GM19099 (cell line): ENCODE data around the gene PTPN1.

Experiments used
- POLR2A ChIP-seq: IDR thresholded peaks from 3 replicates; pipeline ENCODE4 v1.6.1; 2011; ENCODE audit warnings: low read depth; ENCODE audit not compliant: insufficient read length; ENCODE audit errors: extremely low read depth

PTPN1 gene

DNA sequence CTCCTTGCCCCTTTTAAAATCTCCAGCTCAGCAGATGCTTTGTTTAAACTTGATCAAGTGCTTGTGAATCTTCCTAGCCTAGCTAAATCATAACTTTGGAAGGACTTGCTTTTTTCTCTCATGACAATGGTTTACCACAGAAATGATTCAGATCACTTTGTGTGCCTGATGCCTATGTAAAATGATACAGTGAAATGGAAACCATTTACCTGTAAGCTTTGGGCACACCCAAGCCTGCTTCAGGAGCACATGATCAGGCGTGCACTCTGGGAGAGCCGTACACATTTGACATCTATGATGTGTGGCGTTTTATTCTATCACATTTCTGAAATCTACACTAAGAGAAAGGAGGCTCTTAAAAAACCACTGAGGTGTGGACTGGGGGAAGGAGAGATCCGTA lies 41.1 kb downstream of the PTPN1 start:
- no peak for TF ChIP-seq POLR2A

DNA sequence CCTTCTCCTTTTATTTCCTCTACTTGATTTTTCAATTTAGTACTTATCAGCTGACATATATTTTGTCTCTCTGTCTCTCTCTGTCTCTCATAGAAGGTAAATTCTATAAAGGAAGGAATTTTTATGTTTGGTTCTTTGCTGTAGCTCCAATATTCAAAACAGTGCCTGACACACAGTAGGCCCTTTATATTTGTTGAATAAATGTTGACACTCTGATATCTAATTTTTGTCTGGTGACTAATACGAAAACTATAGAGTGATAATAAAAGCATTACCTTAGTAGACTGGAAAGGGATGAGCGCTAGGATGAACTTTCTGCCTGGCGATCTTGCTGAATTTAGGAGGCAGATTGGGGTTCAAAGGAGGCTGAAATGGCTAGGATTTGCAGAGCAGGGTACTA lies 42.8 kb downstream of the PTPN1 start:
- TF ChIP-seq POLR2A: no peak

DNA sequence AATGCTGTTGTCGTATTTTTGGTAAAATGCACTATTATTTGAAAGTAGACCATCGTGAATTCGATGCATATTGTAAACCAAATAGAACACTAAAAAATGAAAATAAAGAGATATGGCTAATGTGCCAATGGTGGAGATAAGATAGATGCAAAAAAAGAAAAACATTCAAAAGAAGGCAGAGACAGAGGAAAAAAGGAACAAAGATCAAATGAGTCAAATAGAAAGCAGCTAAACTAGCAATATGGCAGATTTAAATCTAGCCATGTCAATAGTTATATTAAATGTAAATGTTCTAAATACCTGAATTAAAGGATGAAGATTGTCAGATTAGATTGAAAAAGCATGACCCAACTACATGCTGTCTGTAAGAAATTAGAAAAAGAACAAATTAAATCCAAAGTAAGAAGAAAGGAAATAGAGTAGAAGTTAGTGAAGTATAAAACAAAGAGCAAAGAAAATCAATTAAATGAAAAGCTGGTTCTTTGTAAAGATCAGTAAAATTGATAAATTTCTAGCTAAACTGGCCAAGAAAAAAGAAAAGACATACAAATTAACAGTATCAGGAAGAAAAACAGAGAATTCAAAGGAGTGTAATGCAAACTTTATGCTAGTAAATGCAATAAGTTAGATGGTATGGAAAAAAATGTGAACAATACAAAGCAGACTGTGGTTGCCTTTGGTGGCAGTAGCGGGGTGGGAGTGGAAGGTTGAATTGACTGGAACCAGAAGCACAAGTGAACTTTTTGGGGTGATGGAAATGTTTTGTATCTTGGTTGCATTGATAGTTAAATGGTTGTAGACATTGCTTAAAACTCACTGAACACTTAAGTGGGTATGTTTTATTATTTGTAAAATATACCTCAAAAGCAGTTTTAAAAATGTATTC lies 44.8 kb downstream of the PTPN1 start:
- no peak for TF ChIP-seq POLR2A

DNA sequence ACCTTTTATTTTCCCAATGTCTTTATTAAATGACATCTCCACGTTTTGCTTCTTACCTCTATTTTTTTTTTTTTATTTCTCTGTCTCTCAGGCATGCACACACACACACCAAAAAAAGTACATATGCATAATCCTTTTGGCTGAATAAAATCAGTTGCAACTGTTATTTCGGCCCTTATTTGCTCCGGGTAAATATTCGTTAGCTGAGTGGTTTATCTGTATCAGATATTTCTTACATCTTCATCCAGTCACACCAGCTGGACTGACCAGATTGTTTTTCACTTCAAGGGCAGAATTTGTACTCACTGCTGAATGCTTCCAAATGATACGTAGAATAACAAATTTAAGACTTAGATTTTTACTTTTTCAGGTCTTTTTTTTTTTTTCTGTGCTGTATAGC lies 45.5 kb downstream of the PTPN1 start:
- no peak for TF ChIP-seq POLR2A

GRCh38 chr20:50557549-50558134 lies 47.5 kb downstream of the PTPN1 start:
- TF ChIP-seq POLR2A: no peak

- no peak for TF ChIP-seq POLR2A
Observed at GRCh38 chr20:50558483-50558925, 48.3 kb downstream of the PTPN1 start.

DNA sequence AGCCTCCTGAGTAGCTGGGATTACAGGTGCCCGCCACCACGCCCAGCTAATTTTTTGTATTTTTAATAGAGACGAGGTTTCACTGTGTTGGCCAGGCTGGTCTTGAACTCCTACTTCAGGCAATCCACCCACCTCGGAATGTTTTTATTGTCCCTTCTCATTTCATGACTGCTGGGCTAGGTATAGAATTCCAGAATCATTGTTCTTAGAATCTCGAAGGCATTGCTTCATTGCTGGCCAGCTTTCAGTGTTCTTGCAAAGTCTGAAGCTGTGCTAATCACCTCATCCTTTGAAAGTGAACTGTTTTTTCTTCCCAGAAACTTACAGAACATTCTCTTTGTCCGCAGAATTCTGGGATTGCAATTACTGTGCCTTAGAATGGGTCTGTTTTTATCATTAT lies 49.0 kb downstream of the PTPN1 start:
- TF ChIP-seq POLR2A: no peak

DNA sequence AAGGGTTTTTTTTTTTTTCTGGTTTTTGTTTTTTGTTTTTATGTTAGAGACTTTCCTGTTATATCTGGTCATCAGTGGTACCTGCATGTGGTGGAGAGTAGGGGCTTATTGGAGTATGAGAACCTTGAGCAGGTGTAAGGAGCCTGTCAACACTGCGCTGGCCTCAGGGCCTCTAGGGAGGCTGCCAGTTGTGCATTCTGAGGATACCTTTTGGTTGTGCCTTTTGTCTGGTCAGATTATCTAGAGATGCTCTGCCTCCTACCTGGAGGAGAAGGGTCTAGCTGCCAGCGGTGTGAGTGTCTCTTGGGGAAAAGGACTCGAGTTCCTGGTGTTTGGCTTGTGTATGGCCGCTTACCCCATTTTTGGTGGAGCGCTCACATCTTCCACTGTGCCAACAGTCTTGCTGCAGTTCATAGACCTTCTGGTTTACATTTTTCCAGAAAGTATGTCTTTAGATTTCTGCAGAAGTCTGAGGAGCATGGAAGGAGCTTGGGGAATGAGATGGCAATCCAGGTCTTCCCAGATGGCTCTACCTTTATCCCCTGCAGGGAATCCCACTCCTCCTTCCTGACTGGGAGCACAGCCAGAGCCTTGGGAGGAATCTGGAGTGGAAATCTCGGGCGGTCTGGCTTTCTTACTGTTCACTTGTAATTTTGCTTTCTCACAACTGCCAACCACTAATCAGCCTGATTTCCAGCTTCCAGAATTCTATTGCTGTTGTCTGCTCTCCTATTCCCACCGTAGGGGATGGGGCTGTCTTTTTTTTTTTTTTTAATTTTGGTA lies 49.9 kb downstream of the PTPN1 start:
- TF ChIP-seq POLR2A: no peak

GRCh38 chr20:50560867-50561266 lies 50.7 kb downstream of the PTPN1 start:
- no peak for TF ChIP-seq POLR2A

DNA sequence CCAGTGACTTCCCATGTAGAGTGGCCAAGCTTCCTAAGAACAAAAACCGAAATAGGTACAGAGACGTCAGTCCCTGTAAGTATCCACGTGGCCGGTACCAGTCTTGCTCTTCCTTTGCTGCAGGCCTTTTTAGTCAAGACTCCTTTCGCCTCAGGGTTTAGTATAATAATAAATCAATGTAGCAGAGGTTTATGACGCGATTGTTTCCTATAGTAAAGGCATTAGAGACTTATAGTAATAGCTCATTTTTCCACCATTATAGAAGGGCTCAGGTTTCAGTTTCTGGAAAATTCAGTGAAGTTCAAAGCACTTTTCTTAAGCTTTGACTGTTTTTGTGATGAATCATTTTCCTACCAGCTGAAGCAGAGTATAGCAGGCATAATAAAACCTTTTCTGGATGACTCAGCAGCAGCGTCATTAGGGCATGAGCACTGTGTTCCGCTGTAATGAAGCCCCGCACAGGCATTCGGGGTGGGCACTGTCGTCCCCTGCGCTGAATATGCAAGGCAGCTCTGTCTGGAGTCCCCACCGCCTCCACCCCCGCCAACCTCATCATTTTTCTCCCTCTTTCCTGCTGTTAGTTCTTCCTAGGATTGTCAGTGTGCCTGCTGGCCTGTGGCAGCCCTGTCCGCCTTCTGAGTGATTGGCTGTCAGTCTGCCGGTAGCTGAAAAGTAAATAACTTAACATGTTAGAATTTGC lies 51.3 kb downstream of the PTPN1 start:
- no peak for TF ChIP-seq POLR2A

- no peak for TF ChIP-seq POLR2A
Observed at GRCh38 chr20:50562262-50562701, 52.1 kb downstream of the PTPN1 start.

GRCh38 chr20:50563133-50563944 lies 53.2 kb downstream of the PTPN1 start:
- TF ChIP-seq POLR2A: no peak

GRCh38 chr20:50565383-50565782 lies 55.2 kb downstream of the PTPN1 start:
- TF ChIP-seq POLR2A: no peak

GRCh38 chr20:50565871-50566270 lies 55.7 kb downstream of the PTPN1 start:
- no peak for TF ChIP-seq POLR2A
